ENCODE data around the gene SERPINA6.
A peak's percentile ranks its signal among the peaks of the same experiment; 100 is the strongest.
"Not testable (repeated sequence)": the region's sequence is repeated elsewhere in the genome, so short reads cannot be mapped to it uniquely, and the experiment has no call there.

The SERPINA6 gene

GRCh38 chr14:94267352-94267751 is 55.8 kb downstream of the SERPINA6 start:
- in situ Hi-C loops (cut with MboI; ENCODE audit: low pct_unique_long_range_greater_than_20kb, low sequenced_read_pairs), result no loop called here
- peak; percentile 7 for DNase-seq

GRCh38 chr14:94264195-94264594 is 58.9 kb downstream of the SERPINA6 start:
- DNase-seq; in situ Hi-C loops (cut with MboI; ENCODE audit: low pct_unique_long_range_greater_than_20kb, low sequenced_read_pairs): not testable (repeated sequence)

All from KBM-7 (cell line).